HG02610 (cell line): ENCODE measurements around the gene CREB5.
"Not testable (repeated sequence)": the region's sequence is repeated elsewhere in the genome, so short reads cannot be mapped to it uniquely, and the experiment has no call there.

Experiments
- ATAC-seq: cut with Tn5 transposase; IDR thresholded peaks from one replicate; pipeline ENCODE4 v1.9.1; 2021; ENCODE audit warnings: mild to moderate bottlenecking, moderate library complexity; ENCODE audit not compliant: unreplicated experiment

CREB5 gene

GRCh38 chr7:28761505-28761904 is 349.2 kb downstream of the CREB5 start:
- no peak for ATAC-seq

DNA sequence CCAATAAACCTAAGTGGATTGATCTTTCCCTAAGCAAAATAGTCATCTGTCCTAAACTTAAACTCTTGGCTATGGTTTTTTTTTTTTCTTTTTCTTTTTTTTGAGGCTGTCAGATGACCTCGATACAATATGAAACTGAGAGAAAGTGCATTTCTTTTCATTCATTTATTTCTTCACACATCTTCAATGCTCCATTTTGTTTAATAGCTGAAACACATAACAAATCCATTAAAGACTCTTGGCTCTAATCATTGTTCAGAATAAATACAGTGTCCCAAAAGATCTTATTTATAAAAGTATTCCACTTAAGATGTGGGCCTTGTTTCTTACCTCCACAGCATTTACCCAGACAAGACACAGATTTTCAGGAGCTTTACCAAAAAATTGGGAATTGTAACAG is 350.3 kb downstream of the CREB5 start:
- no peak for ATAC-seq

- ATAC-seq, result no peak
Measured at GRCh38 chr7:28766359-28766758, 354.0 kb downstream of the CREB5 start.

DNA sequence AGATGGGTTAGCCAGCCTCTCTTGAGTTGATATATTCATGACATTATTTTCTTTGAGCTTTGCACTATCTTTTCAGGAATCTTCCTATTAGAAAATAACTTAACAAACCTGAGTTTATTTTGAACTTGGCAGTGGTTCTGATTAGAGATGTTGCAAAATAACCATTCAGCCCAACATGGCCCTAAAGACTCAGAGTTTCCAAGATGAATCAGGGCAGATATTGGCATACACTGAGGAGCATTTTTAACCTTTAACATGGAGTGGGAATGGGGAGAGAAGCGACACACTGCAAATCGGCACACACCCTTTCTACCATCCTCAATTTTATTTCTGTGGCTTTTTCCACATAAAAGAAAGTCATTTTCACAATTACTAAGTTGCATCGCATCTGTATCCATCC is 355.0 kb downstream of the CREB5 start:
- no peak for ATAC-seq

DNA sequence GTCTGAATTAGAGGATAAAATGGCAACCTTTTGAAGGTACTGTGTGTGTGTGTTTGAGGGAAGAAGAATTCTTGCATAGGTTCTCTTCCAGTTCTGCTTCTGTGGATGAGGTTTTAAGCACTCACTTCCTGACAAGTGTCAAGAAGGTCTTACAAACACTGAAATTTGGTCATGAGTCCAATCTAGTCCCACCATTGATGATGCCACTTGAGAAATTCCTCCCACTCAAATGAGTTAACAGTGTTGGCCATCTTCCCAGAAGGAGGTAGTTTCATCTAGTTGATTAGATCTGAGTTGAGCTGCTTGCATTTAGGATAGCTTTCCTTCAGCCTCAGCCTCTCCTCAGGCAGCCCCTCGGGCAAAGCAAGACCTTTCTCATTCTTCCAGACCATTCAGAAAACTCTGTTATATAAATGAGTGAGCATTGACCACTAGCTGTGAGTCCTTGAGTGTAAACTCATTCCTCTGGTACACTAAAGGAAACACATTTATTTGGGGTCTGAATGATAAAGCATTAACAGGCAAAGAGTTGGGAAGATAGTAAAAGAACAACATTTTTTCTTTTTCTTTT is 356.3 kb downstream of the CREB5 start:
- no peak for ATAC-seq

DNA sequence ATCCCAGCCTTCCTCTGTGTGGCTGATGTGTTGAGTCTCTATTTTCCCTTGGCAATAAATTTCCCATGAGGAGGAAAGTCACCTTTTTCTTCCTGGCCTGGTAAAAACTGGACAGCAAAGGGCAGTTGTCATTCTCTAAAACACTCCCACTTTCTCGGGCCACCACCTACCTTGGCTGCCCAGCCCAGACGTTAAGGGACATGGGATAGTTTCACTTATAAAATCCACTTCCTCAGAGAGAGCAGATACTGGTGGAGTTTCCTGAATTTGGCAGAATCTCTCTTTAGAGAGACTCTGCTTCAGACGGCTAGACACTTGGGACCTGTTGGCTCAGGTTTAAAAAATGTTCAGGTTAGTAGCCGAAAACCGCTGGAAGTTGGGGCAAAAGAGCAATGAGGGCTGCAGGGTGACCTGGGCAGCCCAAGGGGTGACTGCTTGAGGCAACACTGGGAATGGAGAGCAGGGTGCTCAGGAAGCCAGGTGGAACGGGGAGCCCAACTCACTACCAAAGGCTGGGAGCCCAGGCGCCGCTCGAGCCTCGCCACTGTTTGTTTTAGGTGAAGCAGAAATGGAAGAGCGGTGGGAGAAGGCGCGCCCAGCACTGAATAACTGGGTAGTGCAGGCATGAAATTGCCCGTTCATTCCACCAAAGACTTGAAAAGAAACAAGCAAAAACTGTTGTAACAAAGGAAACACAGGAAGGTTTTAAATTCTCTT is 359.7 kb downstream of the CREB5 start:
- no peak for ATAC-seq

DNA sequence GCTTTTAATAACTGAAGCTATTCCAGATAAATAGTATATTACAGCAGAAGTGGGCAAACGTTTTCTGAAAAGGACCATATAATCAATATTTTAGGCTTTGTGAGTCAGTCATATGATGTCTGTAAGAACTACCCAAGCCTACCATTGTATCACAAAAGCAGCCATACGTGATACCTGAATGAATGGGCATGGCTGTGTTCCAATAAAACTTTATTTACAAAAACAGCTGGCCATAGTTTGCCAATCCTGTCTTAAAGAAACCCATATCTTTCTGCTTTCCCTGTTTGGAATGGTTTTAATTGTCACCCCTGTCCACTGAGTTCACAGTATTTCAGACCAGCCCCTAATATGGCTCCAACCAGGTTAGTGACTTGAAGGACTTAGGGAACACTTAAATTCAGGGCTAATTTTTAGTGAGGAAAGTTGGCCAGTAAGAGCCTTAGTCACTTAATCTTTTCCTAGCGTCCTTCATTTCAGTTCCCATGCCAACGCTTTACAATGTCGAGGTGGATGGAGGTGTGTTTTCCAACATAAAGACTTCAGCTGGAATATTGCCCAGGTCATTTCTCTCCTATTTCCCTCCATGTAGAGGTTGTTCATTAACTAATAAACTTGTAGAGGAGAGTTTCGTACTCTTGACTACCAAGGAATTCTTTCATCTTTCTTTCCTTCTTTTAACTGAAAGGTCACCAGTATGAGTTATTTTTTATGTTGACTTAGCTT is 361.3 kb downstream of the CREB5 start:
- no peak for ATAC-seq

- no peak for ATAC-seq
Measured at GRCh38 chr7:28774261-28774988, 362.1 kb downstream of the CREB5 start.

DNA sequence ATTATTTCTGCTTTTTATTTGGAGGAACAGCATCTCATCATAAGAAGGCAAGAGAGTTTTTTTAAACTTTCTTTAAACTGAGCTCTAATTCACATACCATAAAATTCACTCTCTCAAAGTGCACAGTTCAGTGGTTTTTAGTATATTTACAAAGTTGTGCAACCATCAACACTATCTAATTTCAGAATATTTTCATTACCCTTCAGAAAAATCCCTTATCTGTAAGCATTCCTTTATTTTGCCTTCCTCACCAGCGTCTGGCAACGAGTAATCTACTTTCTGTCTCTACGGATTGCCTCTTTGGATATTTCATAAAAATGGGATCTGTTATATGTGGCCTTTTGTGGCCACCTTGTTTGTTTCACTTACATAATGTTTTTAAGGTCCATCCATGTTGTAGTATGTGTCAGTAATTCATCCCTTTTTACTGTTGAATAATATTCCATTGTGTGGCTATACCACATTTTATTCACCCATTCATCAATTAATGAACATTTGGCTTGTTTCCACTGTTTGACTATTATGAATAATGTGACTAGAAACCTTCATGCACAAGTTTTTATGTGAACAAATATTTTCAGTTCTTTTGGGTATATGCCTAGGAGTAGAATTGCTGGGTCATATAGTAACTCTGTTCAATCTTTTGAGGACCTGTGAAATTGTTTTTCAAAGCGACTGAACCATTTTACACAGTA is 364.3 kb downstream of the CREB5 start:
- no peak for ATAC-seq

GRCh38 chr7:28778786-28779185 is 366.5 kb downstream of the CREB5 start:
- no peak for ATAC-seq

GRCh38 chr7:28779954-28780353 is 367.6 kb downstream of the CREB5 start:
- ATAC-seq, result no peak

DNA sequence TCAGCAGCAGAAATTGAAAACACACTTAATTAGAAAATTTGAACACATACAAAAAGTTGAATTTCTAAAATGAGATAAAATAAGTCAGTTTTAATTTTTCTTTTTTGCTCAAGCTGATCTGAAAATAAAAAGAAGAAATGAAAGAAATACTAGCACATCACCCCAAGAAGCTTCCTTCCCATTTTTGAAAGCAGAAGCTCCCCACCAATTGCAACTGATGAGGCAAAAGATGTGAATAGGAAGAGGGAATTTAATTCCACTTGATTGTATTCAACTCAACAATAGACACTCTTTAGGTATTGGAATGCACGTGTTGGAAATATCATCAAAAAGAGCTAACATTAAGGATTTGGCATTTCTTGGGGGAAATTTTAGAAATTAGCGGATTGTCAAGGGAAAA is 370.0 kb downstream of the CREB5 start:
- no peak for ATAC-seq

- ATAC-seq, result no peak
Measured at GRCh38 chr7:28784171-28784902, 372.0 kb downstream of the CREB5 start.

DNA sequence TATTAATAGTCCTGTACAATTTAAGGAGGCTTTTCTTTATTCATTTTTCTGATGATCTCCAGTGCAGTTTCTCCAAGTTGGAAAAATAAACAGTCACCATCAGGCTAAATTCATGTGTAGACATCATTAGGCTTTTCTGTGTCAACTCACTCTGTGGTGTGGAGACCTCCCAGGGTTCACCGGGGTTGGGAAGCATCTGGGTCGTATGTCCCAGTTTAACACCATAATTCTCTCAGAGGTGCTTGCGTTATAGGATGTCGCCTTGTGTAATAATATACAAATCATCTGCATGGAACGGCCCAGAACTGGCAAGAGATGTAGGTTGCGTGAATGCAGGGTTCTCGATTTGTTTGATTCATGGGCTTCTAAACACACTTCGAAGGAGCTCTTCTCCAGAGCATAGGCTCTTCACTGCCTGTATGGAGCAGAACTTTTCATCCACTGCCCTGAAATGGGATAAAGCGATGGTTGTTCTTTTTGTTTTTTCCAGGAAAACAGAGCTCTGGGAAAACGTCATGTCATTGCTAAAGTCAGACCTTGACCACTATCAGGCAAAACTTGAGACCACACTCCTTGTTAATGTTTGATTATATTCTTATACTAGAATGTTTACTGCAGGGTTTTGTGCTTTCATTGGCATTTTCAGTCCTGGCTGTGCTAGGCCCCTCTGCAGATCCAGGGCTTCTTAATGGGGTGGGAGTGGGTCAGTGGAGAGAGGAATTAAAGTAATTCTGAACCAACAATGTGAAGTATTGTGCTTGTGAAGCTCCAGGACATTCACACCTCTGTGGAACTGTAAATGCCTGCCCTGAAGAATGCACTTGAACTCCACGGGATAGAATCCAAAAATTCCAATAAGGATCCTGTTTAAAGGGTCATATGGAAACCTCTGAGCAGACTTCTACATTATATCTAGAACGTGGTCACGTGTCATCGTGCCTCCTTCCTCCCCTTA is 373.0 kb downstream of the CREB5 start:
- ATAC-seq, result no peak

GRCh38 chr7:28786156-28786555 is 373.8 kb downstream of the CREB5 start:
- ATAC-seq, result not testable (repeated sequence)

- ATAC-seq, result no peak
Measured at GRCh38 chr7:28787106-28787505, 374.8 kb downstream of the CREB5 start.

- ATAC-seq, result no peak
Measured at GRCh38 chr7:28790467-28790866, 378.1 kb downstream of the CREB5 start.

GRCh38 chr7:28792858-28793257 is 380.5 kb downstream of the CREB5 start:
- ATAC-seq, result no peak
